GM19438 (cell line): ENCODE data around the gene CDHR2.
"Not testable (repeated sequence)": the region's sequence is repeated elsewhere in the genome, so short reads cannot be mapped to it uniquely, and the experiment has no call there.

Source experiments
- ATAC-seq: cut with Tn5 transposase; IDR thresholded peaks from one replicate; pipeline ENCODE4 v1.9.1; 2021; ENCODE audit warnings: low read depth; ENCODE audit not compliant: unreplicated experiment

Gene CDHR2

GRCh38 chr5:176541338-176542134, 7.6 kb upstream of the CDHR2 start:
- no peak for ATAC-seq

GRCh38 chr5:176542135-176542595, 7.0 kb upstream of the CDHR2 start:
- ATAC-seq, result no peak

GRCh38 chr5:176542596-176543427, 6.3 kb upstream of the CDHR2 start:
- ATAC-seq, result peak; percentile 44

- ATAC-seq, result peak; percentile 73
These were observed 5.5 kb upstream of the CDHR2 start for GRCh38 chr5:176543428-176544182.

- no peak for ATAC-seq
These were observed 3.8 kb upstream of the CDHR2 start for GRCh38 chr5:176545388-176545736.

- ATAC-seq, result no peak
These were observed 3.2 kb upstream of the CDHR2 start for GRCh38 chr5:176545737-176546509.

GRCh38 chr5:176547802-176548201, 1.3 kb upstream of the CDHR2 start:
- ATAC-seq, result no peak

GRCh38 chr5:176549871-176550270, 729 bp downstream of the CDHR2 start:
- no peak for ATAC-seq

- no peak for ATAC-seq
These were observed 1.2 kb downstream of the CDHR2 start for GRCh38 chr5:176550275-176550831.

- ATAC-seq, result not testable (repeated sequence)
These were observed 1.8 kb downstream of the CDHR2 start for GRCh38 chr5:176550937-176551336.

GRCh38 chr5:176552332-176552869, 3.3 kb downstream of the CDHR2 start:
- ATAC-seq, result no peak

GRCh38 chr5:176553260-176554085, 4.3 kb downstream of the CDHR2 start:
- no peak for ATAC-seq

GRCh38 chr5:176557846-176558245, 8.7 kb downstream of the CDHR2 start:
- no peak for ATAC-seq

GRCh38 chr5:176559683-176560082, 10.5 kb downstream of the CDHR2 start:
- ATAC-seq, result no peak

- ATAC-seq, result no peak
These were observed 11.2 kb downstream of the CDHR2 start for GRCh38 chr5:176560364-176560763.

- ATAC-seq, result no peak
These were observed 12.1 kb downstream of the CDHR2 start for GRCh38 chr5:176561259-176561658.

GRCh38 chr5:176562189-176562588, 13.0 kb downstream of the CDHR2 start:
- no peak for ATAC-seq

GRCh38 chr5:176564002-176564401, 14.9 kb downstream of the CDHR2 start:
- ATAC-seq, result no peak

GRCh38 chr5:176565760-176566288, 16.7 kb downstream of the CDHR2 start:
- no peak for ATAC-seq
